GM20431 (cell line): Measurements from ENCODE around the gene DPYSL4.

Experiments
- in situ Hi-C: fragments of 300-500 bp; cut with MseI, MboI; formaldehyde crosslinking; loops from one replicate; pipeline ENCODE4 v1.15.0; 2020; ENCODE audit warnings: low sequenced_read_pairs; ENCODE audit not compliant: unreplicated experiment

The DPYSL4 gene

GRCh38 chr10:132249824-132250375, 63.2 kb downstream of the DPYSL4 start:
- in situ Hi-C loops: no loop called here

- in situ Hi-C loops: no loop called here
Measured at GRCh38 chr10:132250481-132251475, 64.0 kb downstream of the DPYSL4 start.

- in situ Hi-C loops: no loop called here
Measured at GRCh38 chr10:132251928-132252327, 65.2 kb downstream of the DPYSL4 start.

- in situ Hi-C loops: no loop called here
Measured at GRCh38 chr10:132252412-132252811, 65.7 kb downstream of the DPYSL4 start.

GRCh38 chr10:132253092-132253687, 66.4 kb downstream of the DPYSL4 start:
- in situ Hi-C loops: no loop called here

- in situ Hi-C loops: no loop called here
Measured at GRCh38 chr10:132254841-132255240, 68.1 kb downstream of the DPYSL4 start.
